ENCODE results near the gene ASCC1.

ASCC1 gene

GRCh38 chr10:72235544-72236279 lies 19.6 kb upstream of the ASCC1 start:
- peaks cover 8% of the 10 kb centered on the region for H3K36me3 ChIP-seq (ENCODE audit: control insufficient read depth, insufficient read depth, low read length)
- H3K27me3 ChIP-seq (replicated peaks; ENCODE audit: control insufficient read depth, insufficient read depth, low read length) = no peaks in the 10 kb centered on the region
- TF ChIP-seq, protein P1, sequence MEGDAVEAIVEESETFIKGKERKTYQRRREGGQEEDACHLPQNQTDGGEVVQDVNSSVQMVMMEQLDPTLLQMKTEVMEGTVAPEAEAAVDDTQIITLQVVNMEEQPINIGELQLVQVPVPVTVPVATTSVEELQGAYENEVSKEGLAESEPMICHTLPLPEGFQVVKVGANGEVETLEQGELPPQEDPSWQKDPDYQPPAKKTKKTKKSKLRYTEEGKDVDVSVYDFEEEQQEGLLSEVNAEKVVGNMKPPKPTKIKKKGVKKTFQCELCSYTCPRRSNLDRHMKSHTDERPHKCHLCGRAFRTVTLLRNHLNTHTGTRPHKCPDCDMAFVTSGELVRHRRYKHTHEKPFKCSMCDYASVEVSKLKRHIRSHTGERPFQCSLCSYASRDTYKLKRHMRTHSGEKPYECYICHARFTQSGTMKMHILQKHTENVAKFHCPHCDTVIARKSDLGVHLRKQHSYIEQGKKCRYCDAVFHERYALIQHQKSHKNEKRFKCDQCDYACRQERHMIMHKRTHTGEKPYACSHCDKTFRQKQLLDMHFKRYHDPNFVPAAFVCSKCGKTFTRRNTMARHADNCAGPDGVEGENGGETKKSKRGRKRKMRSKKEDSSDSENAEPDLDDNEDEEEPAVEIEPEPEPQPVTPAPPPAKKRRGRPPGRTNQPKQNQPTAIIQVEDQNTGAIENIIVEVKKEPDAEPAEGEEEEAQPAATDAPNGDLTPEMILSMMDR (IDR thresholded peaks at IDR 0.05; ENCODE audit: insufficient read depth, low read length, poor library complexity, severe bottlenecking) = no peak
- no peak for DNase-seq (ENCODE audit: extremely low read depth, insufficient read length)
- H3K4me3 ChIP-seq (replicated peaks; ENCODE audit: low read depth, low read length) = no peak overlapping the region

DNA sequence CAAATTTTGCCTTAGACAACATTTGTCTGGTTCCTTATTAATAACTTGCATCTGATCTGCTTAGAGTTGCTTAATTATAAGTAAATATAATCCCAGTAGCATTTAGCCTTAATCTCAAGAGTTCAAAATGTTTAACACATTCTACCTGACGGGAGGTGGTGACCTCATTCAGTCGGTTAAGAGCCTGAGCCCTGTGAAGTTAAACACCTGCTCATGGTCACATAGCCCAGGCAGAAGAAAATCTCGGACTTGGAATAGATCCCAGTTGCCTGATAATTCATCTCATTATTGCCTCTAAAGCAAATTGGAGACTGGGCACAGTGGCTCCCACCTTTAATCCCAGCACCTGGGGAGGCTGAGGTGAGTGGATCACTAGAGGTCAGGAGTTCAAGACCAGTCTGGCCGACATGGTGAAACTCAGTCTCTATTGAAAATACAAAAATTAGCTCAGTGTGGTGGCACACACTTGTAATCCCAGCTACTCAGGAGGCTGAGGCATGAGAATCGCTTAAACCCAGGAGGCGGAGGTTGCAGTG lies 18.6 kb upstream of the ASCC1 start:
- H3K27me3 ChIP-seq (replicated peaks; ENCODE audit: control insufficient read depth, insufficient read depth, low read length) = no peaks in the 10 kb centered on the region
- H3K4me3 ChIP-seq (replicated peaks; ENCODE audit: low read depth, low read length) = no peak overlapping the region
- H3K36me3 ChIP-seq (ENCODE audit: control insufficient read depth, insufficient read depth, low read length) = peaks cover 9% of the 10 kb centered on the region
- TF ChIP-seq, protein P1 (IDR thresholded peaks at IDR 0.05; ENCODE audit: insufficient read depth, low read length, poor library complexity, severe bottlenecking) = no peak
- no peak for DNase-seq (ENCODE audit: extremely low read depth, insufficient read length)

- peaks cover 9% of the 10 kb centered on the region for H3K36me3 ChIP-seq (ENCODE audit: control insufficient read depth, insufficient read depth, low read length)
- TF ChIP-seq, protein P1 (IDR thresholded peaks at IDR 0.05; ENCODE audit: insufficient read depth, low read length, poor library complexity, severe bottlenecking) = no peak
These were observed 17.5 kb upstream of the ASCC1 start for GRCh38 chr10:72233621-72234020.

DNA sequence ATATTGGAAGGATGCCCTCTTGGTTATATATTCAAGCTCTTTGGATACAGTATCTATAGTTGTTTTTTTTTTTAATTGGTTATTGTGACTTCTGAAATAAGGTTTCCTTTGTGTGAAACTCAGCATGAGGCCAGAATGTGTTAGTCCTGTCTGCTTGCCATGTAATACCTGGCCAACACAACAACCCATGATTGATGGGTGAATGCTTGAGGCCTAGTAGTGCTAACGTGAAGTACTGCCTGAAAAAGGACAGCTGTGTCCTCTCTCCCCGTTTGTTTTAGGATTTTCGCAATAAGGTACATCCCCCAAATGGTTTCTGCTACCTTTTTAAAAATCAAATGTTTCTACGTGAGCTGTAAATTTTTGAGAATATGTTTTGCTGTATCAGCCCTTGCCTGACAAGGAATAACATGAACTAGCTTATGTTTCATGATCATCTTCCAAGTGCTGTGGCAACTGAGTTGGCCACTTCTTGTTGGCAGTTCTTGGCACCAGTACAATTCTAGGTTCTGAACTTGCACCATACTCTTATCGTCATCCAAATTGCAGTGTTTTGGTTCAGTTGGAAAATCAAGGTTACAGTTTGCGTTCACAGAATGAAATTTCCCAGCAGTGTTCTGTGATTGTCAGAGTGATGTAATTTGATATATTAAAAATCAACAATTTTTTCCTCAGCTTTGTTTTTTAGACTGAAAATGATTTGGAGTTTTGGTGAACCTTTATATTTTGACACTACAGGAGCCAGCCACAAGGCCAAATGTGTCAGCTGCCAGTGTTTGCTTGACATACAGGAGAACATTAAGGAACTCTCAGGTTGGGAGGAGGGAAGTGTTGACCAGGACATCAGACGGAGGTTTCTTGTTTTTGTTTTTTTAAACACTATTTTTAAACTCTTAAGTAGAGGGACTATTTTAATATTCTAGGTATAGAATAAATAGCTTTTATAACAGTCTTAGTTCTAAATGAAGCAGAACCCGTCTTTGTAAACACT lies 13.5 kb upstream of the ASCC1 start:
- TF ChIP-seq, protein P1 (IDR thresholded peaks at IDR 0.05; ENCODE audit: insufficient read depth, low read length, poor library complexity, severe bottlenecking) = no peak
- Histone ChIP-seq H3K4me3 (replicated peaks; ENCODE audit: low read depth, low read length) (no peak overlapping the region), H3K27me3 (replicated peaks; ENCODE audit: control insufficient read depth, insufficient read depth, low read length) (no peaks in the 10 kb centered on the region), H3K36me3 (ENCODE audit: control insufficient read depth, insufficient read depth, low read length) (peaks cover 9% of the 10 kb centered on the region)
- no peak for DNase-seq (ENCODE audit: extremely low read depth, insufficient read length)

More at GRCh38 chr10:72233621-72234020, 17.5 kb upstream of the ASCC1 start:
- Histone ChIP-seq H3K27me3 (replicated peaks; ENCODE audit: control insufficient read depth, insufficient read depth, low read length) (no peaks in the 10 kb centered on the region), H3K4me3 (replicated peaks; ENCODE audit: low read depth, low read length) (no peak overlapping the region)
- DNase-seq (ENCODE audit: extremely low read depth, insufficient read length) = no peak

GRCh38 chr10:72228318-72228751 lies 12.3 kb upstream of the ASCC1 start:
- peaks cover 14% of the 10 kb centered on the region for H3K36me3 ChIP-seq (ENCODE audit: control insufficient read depth, insufficient read depth, low read length)
- no peaks in the 10 kb centered on the region for H3K27me3 ChIP-seq (replicated peaks; ENCODE audit: control insufficient read depth, insufficient read depth, low read length)
- TF ChIP-seq, protein P1 (IDR thresholded peaks at IDR 0.05; ENCODE audit: insufficient read depth, low read length, poor library complexity, severe bottlenecking) = no peak
- DNase-seq (ENCODE audit: extremely low read depth, insufficient read length) = no peak
- no peak overlapping the region for H3K4me3 ChIP-seq (replicated peaks; ENCODE audit: low read depth, low read length)
